Liver (tissue), 3 donors: Measurements from ENCODE around the gene PRSS16.

ENCODE experiments used
- GABPA ChIP-seq, 2 donors: IDR thresholded peaks in 1 of 2; conservative IDR thresholded peaks in 1 of 2; 2 replicates each; pipeline ENCODE4 v1.6.1; 2016; ENCODE audit warnings: antibody characterized with exemption in 2 of 2, mild to moderate bottlenecking in 1 of 2, moderate library complexity in 1 of 2
- MAX ChIP-seq: IDR thresholded peaks from 2 replicates; pipeline ENCODE4 v1.6.1; 2016; ENCODE audit warnings: antibody characterized with exemption
- TF ChIP-seq, protein P1 (sequence below): fragments of 150-350 bp; IDR thresholded peaks from 2 replicates; pipeline ENCODE4 v1.5.1; 2017; ENCODE audit warnings: improper control_type of control experiment, low read depth, low read length; ENCODE audit not compliant: missing input control
- donor health status: healthy.
- donor health status: healthy.

DNA sequence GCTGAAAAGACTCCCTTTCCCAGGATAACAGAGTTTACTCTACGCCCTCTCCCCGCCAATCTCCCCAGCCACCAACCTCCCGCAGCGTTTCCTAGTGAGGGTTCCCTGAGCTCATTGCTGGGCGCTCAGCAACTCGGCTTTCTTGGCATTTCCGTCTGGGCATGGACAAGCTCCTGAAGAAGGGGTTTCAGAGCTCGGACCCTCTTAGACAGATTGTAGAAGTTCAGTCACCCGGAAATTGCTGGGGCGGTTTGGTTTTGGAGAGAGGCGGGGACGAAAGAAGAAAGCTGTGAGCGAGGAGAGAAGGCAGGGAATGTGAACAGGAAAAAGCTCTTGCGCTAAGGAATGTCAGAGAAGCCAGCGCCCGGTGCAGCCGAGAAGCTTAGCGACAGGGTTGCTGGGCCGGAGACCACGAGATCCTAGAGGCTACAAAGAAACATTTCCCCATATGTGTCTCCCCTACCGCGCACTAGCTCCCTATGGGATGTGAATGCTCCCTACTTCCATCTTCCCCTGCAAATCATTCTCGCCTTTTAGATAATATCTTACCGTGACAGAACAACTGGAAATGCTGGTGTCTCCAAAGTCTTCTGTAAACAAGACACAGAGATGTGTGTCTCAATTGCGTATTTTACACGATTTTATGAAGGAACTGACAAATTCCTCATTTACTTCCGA lies 48.7 kb downstream of the PRSS16 start:
- TF ChIP-seq, protein P1, sequence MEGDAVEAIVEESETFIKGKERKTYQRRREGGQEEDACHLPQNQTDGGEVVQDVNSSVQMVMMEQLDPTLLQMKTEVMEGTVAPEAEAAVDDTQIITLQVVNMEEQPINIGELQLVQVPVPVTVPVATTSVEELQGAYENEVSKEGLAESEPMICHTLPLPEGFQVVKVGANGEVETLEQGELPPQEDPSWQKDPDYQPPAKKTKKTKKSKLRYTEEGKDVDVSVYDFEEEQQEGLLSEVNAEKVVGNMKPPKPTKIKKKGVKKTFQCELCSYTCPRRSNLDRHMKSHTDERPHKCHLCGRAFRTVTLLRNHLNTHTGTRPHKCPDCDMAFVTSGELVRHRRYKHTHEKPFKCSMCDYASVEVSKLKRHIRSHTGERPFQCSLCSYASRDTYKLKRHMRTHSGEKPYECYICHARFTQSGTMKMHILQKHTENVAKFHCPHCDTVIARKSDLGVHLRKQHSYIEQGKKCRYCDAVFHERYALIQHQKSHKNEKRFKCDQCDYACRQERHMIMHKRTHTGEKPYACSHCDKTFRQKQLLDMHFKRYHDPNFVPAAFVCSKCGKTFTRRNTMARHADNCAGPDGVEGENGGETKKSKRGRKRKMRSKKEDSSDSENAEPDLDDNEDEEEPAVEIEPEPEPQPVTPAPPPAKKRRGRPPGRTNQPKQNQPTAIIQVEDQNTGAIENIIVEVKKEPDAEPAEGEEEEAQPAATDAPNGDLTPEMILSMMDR: no peak
- TF ChIP-seq GABPA (IDR thresholded peaks at IDR 0.05 in 1 of 2, conservative IDR thresholded peaks at IDR 0.05 in 1 of 2) (no peak), MAX (no peak)
